SK-N-SH (cell line): Measurements from ENCODE around the gene KLC1.

ENCODE experiments used
- CTCF ChIP-seq: fragments of 200-600 bp; sonication (generic); IDR thresholded peaks from 2 replicates; pipeline ENCODE4 v1.6.1; 2017; ENCODE audit warnings: antibody characterized with exemption, mild to moderate bottlenecking, moderate library complexity
- POLR2AphosphoS5 ChIP-seq: IDR thresholded peaks from 2 replicates; pipeline ENCODE4 v1.6.1; 2012; ENCODE audit warnings: low read depth, low read length
- REST ChIP-seq: IDR thresholded peaks from 2 replicates; pipeline ENCODE4 v1.6.1; 2012; ENCODE audit warnings: mild to moderate bottlenecking, low read depth, low read length, moderate library complexity
- RFX5 ChIP-seq: IDR thresholded peaks from 2 replicates; pipeline ENCODE4 v1.6.1; 2012; ENCODE audit warnings: mild to moderate bottlenecking, improper control_type of control experiment, low read length
- TAF1 ChIP-seq: IDR thresholded peaks from 2 replicates; pipeline ENCODE4 v1.6.1; 2012; ENCODE audit warnings: low read depth, mild to moderate bottlenecking, low read length, moderate library complexity, borderline replicate concordance
- USF2 ChIP-seq: fragments of 150-350 bp; IDR thresholded peaks from 2 replicates; pipeline ENCODE4 v1.6.1; 2017; ENCODE audit warnings: antibody characterized with exemption, low read length, low read depth, borderline replicate concordance
- YY1 ChIP-seq: IDR thresholded peaks from 2 replicates; pipeline ENCODE4 v1.4.0; 2012; ENCODE audit warnings: low read depth, mild to moderate bottlenecking

- TF ChIP-seq POLR2AphosphoS5 (no peak), USF2 (no peak), RFX5 (no peak), TAF1 (no peak), CTCF (no peak), REST (no peak), YY1 (no peak)
These were observed 28.5 kb downstream of the KLC1 start for GRCh38 chr14:103657471-103657870.
